ENCODE measurements around the gene FCER2. TPM values are rescaled to one million over a fixed set of nuclear protein-coding genes. Genes with fewer than 3 reads are reported as not detected.
A peak's percentile ranks its signal among the peaks of the same experiment; 100 is the strongest.
"Not testable (repeated sequence)": the region's sequence is repeated elsewhere in the genome, so short reads cannot be mapped to it uniquely, and the experiment has no call there.

Gene FCER2, protein sequence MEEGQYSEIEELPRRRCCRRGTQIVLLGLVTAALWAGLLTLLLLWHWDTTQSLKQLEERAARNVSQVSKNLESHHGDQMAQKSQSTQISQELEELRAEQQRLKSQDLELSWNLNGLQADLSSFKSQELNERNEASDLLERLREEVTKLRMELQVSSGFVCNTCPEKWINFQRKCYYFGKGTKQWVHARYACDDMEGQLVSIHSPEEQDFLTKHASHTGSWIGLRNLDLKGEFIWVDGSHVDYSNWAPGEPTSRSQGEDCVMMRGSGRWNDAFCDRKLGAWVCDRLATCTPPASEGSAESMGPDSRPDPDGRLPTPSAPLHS
- not detected in 2 replicates for total RNA-seq

DNA sequence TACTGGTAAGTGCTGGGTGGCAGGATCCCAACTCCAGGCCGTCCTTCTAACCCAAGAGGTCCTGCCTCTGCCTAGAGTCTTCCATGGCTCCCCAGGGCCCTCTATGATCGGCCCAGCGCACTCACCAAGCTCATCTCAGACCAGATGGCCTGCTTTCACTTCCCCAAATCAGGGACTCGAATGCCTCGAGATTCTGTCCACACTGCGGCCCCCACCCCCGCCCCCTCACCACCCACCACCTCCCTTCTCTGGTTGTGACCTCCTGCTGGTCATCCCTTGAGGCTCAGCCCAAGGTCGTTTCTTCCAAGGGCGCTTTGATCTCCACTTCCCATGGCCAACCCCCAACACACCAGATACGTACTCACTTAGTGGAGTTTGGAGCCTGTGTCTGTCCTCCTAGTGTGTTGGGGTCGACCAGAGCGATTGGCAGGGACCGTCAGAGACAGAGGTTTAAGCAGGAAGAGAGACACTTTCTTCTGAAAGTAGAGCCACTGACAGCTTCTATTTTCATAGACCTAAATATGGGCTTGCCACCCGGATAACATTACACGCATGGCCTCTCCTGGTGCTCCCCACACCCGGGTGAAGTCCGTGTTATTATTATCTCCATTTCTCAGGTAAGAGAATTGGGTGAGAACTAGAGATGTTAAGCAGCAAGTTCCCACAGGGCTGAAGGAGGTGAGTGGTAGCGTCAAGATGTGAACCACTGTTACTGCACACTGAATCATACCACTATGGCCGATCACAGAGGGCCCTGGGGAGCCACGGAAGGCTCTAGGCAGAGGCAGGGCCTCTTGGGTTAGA, at the start of gene FCER2:
TSS of gene FCER2 (minus strand) at position 478 of the 804 bp plus-strand sequence. CDS start 2,371 bp downstream, outside the sequence.
- no peak for DNase-seq (ENCODE audit: low read depth in 2 of 2)

DNA sequence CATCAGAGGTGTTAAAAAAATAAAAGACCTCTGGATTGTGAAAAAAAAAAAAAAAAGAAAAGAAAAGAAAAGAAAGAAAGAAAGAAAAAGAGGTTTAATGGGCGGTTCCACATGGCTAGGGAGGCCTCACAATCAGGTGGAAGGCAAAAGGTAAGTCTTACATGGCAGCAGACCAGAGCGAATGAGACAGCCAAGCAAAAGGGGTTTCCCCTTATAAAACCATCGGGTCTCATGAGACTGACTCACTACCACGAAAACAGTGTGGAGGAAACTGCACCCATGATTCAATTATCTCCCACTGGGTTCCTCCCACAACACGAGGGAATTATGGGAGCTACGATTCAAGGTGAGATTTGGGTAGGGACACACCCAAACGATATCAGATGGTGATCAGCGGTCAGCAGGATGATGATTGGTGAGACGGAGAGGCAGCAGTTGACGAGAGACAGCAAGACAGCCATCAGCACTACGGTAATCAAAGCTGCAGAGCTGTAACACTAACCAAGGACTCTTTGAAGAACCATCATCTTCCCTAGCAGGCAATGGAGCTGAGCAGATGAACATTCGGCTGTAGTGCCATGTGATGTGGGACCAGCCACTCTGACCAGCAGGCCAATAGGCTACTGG, 49.3 kb upstream of the FCER2 start:
- peak in 1 of 2 donors; percentile 10 for DNase-seq (ENCODE audit: low read depth in 2 of 2)

DNA sequence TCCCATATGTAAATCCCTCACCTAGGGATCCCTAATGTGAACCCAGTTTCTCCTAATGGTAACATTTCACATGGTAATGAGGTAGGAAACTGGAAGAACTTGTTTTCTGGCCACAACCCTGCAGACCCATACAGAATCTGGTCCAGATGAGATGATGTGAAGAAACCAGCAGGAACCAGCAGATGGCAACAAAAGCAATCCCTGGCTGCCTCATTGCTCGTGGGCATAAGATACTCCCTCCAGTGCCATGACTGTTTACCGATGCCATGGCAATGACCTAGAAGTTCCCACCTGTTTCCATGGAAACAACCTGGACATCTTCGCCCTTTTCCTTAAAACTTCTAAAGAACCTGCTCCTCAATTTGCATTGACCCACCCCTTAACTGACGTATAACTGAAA, 46.8 kb upstream of the FCER2 start:
- peak in 1 of 2 donors; percentile 35 for DNase-seq (ENCODE audit: low read depth in 2 of 2)

DNA sequence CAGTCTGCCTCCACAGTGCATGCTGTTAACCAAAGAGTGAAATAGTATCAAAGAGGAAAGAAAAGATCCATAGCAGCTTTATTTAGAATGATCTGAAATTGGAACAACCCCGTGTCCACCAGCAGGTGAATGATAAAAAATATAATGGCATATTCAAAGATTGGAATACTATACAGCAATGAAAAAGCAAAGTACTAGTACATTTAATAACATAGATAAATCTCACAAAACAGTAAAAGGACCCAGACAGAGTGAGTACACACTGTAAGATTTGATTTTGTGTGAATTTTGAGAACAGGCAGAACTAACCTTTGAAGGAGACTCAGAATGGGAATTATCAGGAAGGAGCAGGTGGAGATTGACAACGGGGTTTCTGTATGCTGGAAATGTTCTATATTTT, 46.2 kb upstream of the FCER2 start:
- no peak for DNase-seq (ENCODE audit: low read depth in 2 of 2)

DNA sequence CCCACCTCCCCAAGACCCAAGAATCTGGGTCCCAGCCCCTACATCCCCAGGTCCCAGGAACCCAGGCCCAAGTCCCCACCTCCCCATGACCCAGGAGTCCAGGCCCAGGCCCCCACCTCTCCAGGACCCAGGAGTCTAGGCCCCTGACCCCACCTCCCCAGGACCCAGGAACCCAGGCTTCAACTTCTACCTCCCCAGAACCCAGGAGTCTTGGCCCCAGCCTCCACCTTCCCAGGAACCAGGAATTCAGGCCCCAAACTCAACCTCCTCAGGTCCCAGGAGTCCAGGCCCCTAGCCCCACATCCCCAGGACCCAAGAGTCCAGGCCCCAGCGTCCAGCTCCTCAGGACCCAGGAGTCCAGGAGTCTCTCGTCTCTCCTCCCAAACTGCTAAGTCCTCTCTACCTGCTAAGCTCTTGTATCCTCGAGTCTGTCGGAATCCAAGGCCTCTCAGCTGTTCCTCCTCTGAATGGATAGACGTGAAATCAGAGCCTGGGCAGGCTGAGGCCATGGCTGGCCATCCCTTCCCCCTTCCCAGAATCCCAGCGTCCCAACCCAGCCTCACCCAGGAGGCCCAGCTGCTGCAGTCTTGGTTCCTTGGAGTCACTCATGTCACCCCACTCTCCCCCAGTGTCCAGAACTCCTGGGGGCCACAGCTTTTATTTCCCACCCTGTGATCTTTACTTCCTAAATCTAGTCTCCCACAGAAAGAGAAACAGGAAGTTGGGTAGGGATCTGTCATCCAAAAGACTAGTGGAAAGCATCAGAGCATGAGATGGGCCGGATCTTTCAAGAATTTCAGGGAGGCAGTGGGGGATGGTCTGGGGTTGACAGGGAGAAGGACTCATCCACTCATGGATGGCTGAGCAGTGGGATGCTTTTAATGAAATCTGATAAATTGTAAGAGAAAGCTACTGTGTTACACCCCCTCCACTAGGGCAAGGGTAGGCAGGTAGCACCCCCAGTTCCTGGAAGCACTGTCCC, 45.3 kb upstream of the FCER2 start, which contains the start of gene CD209:
TSS of gene CD209 (minus strand) at position 632 of the 982 bp plus-strand sequence. CDS start at position 609, 23 bp downstream.
- DNase-seq (ENCODE audit: low read depth in 2 of 2) = no peak

DNA sequence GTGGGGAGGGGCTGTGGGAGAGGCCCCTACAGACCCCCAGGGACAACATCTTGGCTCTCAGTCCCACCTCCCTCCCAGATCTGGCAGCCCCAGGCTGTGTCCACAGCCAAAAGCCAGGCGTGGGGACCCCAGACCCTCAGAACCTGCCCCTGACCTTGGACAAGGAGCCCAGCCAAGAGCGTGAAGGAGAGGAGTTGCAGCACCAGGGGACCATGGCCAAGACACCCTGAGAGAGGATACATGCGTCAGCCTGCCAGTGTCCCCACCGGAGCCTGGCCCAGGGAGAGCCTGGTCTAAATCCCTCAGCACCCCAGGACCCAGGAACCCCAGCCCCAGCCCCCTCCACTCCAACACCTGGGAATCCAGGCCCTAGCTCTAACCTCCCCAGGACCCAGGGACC, 44.4 kb upstream of the FCER2 start:
- not testable (repeated sequence) for DNase-seq (ENCODE audit: low read depth in 2 of 2)

DNA sequence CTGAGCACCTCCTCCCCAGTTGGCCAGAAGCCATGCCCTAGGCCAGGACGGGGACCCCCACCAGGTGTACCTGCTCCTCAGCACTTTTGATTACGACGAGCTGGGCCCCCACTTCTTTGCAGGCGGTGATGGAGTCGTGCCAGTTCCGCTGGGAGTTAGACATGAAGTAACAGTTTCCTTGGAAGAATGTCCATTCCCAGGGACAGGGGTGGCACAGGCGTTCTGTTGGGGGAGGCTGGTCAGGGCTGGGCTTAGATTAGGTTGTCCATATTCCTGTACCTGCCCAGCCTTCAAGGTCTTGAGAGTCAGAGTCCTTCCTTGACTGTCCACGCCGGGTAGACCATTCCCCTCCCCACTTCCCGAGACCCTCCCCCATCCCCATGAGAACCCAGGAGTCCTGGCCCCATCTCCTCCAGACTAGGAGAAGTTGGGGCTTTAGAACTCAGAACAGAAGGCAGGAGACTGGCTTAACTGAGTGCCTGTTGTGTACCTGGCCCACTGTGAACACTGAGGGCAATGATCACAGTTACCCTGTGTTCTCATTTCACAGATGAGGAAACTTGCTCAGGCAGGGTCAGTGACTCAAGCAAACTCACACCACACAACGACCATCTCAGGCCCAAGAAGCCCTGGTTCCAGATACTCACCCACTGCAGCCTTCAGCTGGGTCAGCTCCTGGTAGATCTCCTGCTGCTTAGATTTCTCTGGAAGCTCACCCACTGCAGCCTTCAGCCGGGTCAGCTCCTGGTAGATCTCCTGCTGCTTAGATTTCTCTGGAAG, 43.1 kb upstream of the FCER2 start:
- no peak for DNase-seq (ENCODE audit: low read depth in 2 of 2)

DNA sequence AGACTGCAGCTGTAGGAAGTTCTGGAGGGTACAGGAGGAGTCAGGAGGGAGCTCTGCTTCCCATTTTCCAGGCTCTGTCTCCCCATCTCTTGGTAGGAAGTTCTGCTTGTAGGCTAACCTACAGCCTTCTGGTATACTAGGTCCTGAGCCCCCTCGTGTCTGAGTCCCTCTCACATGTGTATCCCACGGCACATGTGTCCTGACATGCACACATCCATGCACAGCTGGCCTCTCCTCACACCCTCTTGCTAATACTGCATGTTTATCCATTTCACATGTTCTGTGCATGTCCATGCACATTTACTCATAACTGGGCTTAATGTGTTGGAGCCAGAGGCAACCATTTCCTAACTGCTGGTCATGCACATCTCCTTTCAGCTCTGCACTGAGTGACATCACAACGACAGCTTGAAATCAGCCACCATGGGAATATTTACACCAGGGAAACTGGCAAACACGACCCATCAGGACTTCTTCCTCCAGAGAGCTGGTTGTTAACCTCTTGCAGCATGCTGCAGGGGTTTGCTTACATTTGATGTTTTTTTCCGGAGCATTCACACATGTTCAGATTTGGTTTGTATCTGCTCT, 42.4 kb upstream of the FCER2 start:
- no peak for DNase-seq (ENCODE audit: low read depth in 2 of 2)

DNA sequence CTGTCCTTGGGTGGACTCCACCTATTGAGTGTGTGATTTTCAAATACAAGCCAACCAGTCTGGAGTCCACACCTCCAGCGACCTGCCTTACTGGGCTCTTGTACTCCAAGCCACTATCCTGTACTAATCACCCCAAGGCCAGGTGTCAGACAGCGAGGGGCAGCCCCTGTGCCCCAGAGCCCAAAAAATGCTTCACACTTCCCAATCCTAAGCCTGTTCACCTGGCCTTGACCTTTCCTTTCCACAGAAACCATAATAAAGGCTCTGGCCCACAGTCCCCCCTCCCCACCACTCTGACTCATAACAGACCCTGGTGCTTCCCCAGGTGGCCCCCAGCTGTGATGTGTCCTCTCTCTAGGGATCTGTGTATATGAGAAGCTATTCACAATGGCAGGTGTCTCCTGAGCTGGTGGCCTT, 41.5 kb upstream of the FCER2 start:
- DNase-seq (ENCODE audit: low read depth in 2 of 2) = no peak

DNA sequence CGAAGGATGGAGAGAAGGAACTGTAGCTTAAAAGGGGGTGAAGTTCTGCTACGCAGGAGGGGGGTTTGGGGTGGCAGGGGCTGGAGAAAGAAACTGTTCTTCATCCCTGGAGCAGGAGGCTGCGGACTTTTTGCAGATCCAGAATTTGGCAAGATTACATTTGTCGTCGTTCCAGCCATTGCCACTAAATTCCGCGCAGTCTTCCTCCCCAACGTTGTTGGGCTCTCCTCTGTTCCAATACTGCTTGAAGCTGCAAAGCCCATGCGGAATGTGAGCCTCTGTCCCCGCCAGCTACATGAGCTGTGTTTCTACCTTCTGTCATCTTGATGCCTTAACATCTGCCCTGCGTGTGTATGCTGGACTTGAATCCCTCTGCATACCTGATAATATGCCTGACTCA, 41.1 kb upstream of the FCER2 start:
- no peak for DNase-seq (ENCODE audit: low read depth in 2 of 2)

DNA sequence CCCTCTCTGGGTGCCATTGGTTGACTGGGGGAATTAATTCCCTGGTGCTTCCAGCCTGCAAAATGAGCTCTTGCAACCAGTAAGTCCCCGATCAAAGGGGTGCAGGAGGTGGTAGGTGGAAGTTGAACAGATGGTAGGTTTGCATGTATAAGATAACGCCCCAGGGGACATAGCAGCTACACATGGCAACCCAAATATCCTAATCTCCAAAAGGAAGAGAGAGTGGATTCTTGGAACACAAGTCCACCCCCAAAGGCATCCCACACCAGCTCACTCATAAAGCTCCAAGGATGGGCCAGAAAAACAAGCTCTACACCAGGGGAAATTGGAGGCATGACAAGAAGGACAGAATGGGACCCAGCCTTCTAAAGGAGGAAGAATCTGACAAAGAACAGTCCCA, 40.6 kb upstream of the FCER2 start:
- no peak for DNase-seq (ENCODE audit: low read depth in 2 of 2)

DNA sequence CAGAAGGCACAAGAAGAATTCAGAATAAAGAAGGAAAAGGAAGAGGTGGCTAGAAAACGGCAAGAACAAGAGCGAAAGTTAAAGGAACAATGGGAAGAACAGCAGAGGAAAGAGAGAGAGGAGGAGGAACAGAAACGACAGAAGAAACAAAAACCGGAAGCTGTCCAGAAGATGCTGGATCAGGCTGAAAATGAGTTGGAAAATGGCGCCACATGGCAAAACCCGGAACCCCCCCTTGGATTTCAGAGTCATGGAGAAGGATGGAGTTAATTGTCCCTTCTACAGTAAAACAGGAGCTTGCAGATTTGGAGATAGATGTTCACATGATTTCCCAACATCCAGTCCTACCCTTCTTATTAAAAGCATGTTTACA, 38.7 kb upstream of the FCER2 start:
- no peak for DNase-seq (ENCODE audit: low read depth in 2 of 2)

DNA sequence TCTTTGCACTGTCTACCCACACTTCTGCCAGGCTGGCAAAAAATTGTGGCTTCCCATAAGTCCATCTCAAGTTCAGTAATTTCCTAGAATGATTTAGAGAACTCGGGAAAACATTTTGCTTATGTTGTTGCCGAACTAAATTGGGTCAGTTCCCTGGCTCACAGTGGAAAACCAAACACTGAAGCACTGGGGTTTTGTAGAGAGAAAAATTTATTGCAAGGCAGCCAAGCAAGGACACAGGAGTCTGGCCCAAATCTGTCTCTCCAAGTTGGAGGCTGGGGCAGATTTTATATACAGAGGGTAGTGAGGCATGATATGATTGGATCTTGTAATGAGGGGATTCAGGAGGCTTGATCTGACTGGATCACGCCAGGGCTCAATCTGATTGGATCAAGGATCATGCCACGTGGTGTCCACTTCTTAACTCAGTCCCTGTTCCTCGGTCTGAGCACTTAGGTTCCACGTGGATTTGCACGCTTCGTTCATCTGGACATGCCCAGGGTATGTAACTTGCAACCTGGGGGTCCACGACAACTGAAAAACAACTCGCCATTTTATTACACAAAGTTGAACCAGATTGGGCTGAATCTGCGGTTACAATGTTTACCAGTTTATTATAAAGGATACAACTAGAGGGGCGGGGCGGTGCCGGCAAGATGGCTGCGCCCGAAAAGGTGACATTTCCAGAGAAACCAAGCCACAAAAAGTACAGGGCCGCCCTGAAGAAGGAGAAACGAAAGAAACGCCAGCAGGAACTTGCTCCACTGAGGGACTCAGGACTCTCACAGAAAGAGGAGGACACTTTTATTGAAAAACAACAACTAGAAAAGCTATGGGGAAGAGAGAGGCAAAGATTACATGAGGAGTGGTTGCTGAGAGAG, 38.1 kb upstream of the FCER2 start:
- DNase-seq (ENCODE audit: low read depth in 2 of 2) = no peak

DNA sequence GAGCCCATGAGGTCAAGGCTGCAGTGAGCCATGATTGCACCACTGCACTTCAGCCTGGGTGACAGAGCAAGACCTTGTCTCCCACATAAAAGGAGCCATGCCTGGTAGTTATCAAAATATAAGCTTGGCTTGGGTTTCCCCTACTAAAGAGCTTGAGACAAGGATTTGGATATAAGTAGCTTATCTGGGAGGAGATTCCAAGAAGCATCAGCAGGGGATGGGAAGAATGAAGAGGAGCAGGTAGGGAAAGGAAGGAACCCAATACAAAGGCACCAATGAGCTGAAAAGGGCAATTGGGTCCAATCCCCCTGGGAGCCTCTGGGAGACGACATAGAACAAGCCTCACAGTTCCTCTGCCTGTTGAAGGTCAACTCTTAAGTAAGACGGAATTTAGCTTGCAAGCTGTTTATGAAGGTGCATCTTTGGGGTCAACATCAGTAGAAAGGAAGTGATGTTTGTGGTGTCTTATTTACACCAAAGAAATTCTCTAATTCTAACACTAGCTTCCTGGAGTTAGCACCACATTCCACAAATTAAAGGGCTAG, 37.4 kb upstream of the FCER2 start:
- no peak for DNase-seq (ENCODE audit: low read depth in 2 of 2)

DNA sequence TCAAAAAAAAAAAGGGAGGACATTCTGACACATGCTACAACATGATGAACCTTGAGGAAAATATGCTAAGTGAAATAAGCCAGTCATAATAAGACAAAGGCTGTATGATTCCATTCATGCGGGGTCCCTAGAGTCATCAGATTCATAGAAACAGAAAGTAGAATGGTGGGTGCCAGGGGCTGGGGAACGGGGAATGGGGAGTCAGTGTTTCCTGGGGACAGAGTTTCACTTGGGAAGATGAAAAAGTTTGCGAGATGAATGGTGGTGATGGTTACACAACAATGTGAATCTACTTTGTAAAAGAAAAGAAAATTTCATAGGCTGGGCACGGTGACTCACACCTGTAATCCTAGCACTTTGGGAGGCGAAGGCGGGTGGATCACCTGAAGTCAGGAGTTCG, 36.1 kb upstream of the FCER2 start:
- no peak for DNase-seq (ENCODE audit: low read depth in 2 of 2)

DNA sequence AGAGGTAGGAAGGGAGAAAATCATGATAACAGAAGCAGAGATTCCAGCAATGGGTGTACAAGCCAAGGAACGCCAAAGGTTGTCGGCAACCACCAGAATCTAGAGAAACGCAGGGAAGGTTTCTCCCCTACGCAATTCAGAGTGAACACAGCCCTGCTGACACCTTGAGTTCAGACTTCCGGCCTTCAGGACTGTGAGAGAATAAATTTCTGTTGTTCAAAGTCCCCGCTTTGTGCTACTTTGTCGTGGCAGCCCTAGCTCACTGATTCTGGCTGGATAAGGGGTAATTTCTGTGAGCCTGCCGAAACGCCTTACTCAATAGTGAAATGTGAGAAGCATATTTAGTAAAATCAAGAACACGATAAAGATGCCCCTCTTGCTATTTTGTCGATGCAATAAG, 35.3 kb upstream of the FCER2 start:
- DNase-seq (ENCODE audit: low read depth in 2 of 2) = no peak

DNA sequence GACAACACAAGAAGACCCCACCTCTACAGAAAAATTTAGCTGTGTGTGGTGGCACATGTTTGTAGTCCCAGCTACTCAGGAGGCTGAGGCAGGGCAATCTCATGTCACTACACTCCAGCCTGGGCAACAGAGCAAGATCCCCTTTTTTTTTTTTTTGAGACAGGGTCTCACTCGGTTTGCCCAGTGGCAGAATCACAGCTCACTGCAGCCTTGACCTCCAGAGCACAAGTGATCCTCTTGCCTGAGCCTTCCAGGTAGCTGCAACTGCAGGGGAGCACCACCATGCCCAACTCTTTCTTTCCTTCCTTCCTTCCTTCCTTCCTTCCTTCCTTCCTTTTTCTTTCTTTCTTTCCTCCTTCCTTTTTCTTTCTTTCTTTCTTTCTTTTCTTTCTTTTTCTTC, 34.2 kb upstream of the FCER2 start:
- no peak for DNase-seq (ENCODE audit: low read depth in 2 of 2)

All from dermis microvascular lymphatic vessel endothelial cell (primary cell).